ENCODE data around the gene CLCN3.

Gene CLCN3

DNA sequence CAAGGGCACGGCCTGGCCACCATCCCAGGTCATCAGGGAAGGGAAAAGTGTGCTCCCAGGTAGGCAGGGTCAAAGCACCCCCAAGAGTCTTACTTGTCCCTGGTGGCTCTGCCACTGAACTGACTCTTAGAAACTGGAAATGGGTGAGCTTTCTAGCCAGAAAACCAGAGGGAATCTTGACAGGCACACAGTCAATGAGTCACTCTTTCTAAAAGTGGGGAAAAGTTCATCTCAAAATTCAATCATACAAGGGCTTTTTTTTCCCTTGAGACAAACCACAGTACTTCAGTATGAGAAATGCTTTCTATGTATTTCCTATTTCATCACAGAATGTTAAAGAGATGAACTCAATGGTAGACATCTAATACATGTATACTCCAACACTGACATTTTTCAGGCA, 124.9 kb downstream of the CLCN3 start:
- peak; percentile 71 for DNase-seq (ENCODE audit: low read depth)
- TF ChIP-seq, protein P1, sequence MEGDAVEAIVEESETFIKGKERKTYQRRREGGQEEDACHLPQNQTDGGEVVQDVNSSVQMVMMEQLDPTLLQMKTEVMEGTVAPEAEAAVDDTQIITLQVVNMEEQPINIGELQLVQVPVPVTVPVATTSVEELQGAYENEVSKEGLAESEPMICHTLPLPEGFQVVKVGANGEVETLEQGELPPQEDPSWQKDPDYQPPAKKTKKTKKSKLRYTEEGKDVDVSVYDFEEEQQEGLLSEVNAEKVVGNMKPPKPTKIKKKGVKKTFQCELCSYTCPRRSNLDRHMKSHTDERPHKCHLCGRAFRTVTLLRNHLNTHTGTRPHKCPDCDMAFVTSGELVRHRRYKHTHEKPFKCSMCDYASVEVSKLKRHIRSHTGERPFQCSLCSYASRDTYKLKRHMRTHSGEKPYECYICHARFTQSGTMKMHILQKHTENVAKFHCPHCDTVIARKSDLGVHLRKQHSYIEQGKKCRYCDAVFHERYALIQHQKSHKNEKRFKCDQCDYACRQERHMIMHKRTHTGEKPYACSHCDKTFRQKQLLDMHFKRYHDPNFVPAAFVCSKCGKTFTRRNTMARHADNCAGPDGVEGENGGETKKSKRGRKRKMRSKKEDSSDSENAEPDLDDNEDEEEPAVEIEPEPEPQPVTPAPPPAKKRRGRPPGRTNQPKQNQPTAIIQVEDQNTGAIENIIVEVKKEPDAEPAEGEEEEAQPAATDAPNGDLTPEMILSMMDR (IDR thresholded peaks at IDR 0.05; ENCODE audit: low read length, missing control alignments), result no peak

DNA sequence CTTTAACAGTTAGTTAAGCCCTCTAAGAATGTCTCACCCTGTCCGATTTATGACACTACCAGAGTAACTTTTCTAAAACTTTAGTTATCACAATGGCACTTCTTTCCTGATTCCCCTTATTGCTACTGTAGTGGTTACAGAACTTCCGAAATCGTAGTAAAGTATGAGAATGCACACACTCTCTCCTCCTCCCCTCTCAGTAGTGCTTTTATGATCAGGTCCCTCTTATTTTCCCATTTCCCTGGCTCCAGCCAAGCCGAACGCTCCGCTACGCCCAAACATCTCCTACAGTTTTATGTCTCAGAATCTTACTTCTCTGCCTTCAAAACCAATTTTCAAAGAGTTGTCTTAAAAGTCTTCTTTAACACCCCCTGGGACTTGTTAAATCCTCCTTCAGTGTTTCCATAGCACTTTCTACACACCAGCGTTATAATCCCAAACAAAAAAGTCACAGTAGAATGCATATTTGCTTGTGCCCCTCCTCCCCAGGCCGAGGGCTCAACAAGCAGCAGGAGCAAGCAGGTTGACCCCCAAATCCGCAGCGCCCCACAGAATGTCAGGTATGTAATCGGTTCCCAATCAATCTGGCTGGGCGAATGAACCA, 136.7 kb downstream of the CLCN3 start:
- peak overlapping the region; percentile 93 for H3K4me3 ChIP-seq (replicated peaks; ENCODE audit: low read depth, low read length)
- no peak for DNase-seq (ENCODE audit: low read depth)
- TF ChIP-seq, protein P1 (IDR thresholded peaks at IDR 0.05; ENCODE audit: low read length, missing control alignments), result no peak

More for the DNA sequence above, 124.9 kb downstream of the CLCN3 start:
- H3K4me3 ChIP-seq (replicated peaks; ENCODE audit: low read depth, low read length), result no peak overlapping the region

DNA sequence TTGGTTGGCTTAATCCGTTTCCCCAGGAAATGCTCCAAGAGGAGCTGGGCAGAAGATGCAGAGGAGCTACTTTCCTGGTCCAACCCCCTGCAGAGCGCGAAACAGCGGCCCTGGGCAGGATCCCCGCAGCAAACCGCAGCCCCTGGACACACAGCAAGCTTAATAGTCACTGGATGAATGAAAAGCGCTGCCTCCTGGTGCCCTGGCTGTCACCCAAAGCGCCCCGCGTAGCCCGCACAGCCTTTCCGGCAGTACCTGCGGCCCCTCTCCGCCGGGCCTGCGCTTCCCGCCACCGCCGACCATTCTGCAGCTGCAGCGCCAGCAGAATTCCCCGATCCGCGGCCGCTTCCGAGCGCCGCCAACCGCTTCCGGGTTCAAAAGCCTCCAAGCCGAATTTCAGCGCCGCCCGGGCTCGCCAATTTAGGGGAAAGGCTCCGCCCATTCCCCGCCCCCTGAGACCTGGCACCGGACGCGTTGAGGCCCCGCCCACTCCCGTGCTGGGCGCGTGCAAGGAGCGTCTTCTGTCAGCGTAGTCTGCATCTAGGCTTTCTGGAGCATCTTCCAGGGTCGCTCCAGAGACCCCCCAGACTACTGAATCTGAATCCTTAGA, 137.3 kb downstream of the CLCN3 start, which contains the start of gene HPF1:
TSS of gene HPF1 (minus strand) at position 370 of the 610 bp plus-strand sequence. CDS start at position 303, 67 bp downstream.
- peak; percentile 87 for DNase-seq (ENCODE audit: low read depth)
- H3K4me3 ChIP-seq (replicated peaks; ENCODE audit: low read depth, low read length), result peak within 1 kb of the TSS; percentile 93
- TF ChIP-seq, protein P1 (IDR thresholded peaks at IDR 0.05; ENCODE audit: low read length, missing control alignments), result no peak

- no peak for DNase-seq (ENCODE audit: low read depth)
- TF ChIP-seq, protein P1 (IDR thresholded peaks at IDR 0.05; ENCODE audit: low read length, missing control alignments), result no peak
- peak overlapping the region; percentile 93 for H3K4me3 ChIP-seq (replicated peaks; ENCODE audit: low read depth, low read length)
Observed at GRCh38 chr4:169758401-169758962, 138.1 kb downstream of the CLCN3 start.

DNA sequence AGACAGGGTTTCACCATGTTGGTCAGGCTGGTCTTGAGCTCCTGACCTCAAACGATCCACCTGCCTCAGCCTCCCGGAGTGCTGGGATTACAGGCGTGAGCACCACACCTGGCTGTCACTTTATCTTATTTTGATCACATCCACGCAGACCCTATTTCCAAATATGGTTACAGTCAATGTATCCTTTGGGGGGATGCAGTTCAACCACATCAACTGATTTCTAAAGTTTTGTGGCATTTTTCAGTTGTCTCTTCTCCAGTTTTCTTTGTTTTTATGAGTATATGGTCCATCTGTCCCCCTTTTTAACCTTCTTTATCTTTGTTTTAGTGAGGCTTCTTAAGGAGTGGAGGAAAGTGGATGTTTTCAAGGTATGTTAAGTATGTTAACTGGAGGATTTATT, 141.5 kb downstream of the CLCN3 start:
- no peak for DNase-seq (ENCODE audit: low read depth)
- H3K4me3 ChIP-seq (replicated peaks; ENCODE audit: low read depth, low read length), result no peak overlapping the region
- TF ChIP-seq, protein P1 (IDR thresholded peaks at IDR 0.05; ENCODE audit: low read length, missing control alignments), result no peak

GRCh38 chr4:169765835-169766234, 145.5 kb downstream of the CLCN3 start:
- DNase-seq (ENCODE audit: low read depth), result no peak
- no peak overlapping the region for H3K4me3 ChIP-seq (replicated peaks; ENCODE audit: low read depth, low read length)
- TF ChIP-seq, protein P1 (IDR thresholded peaks at IDR 0.05; ENCODE audit: low read length, missing control alignments), result no peak
